ENCODE results near the gene KIDINS220. TPM values are rescaled to one million over a fixed set of nuclear protein-coding genes. Genes with fewer than 3 reads are reported as not detected.

Gene KIDINS220
- total and polyA plus RNA-seq, 2 of the 13 experiments (the other 11 are each of a cell fraction or from before 2014, with no cell fraction given) = 25.2 to 32.3 TPM

GRCh38 chr2:8840475-8841091 is 3.2 kb upstream of the KIDINS220 start (continued):
- TF ChIP-seq GRHL1 (CRISPR knock-in tag; conservative IDR thresholded peaks at IDR 0.05) (no peak), ZNF329 (CRISPR knock-in tag; IDR thresholded peaks at IDR 0.05; ENCODE audit: low read depth) (no peak), ZNF562 (CRISPR knock-in tag; IDR thresholded peaks at IDR 0.05; ENCODE audit: borderline replicate concordance) (no peak), ZNF841 (CRISPR knock-in tag; IDR thresholded peaks at IDR 0.05; ENCODE audit: borderline replicate concordance) (no peak), ZNF382 (CRISPR knock-in tag; IDR thresholded peaks at IDR 0.05; ENCODE audit: borderline replicate concordance) (no peak), RORA (CRISPR knock-in tag; IDR thresholded peaks at IDR 0.05) (no peak), SMARCC2 (IDR thresholded peaks at IDR 0.05) (no peak), CERS6 (CRISPR knock-in tag; IDR thresholded peaks at IDR 0.05) (no peak), SALL1 (CRISPR knock-in tag; IDR thresholded peaks at IDR 0.05) (peak; percentile 91), HCFC1 (IDR thresholded peaks at IDR 0.05; ENCODE audit: low read depth, low read length) (no peak), PHF21A (CRISPR knock-in tag; IDR thresholded peaks at IDR 0.05) (peak; percentile 69), ZBTB1 (CRISPR knock-in tag; IDR thresholded peaks at IDR 0.05; ENCODE audit: borderline replicate concordance) (no peak), TRAFD1 (CRISPR knock-in tag; IDR thresholded peaks at IDR 0.05; ENCODE audit: borderline replicate concordance) (0 out of 2 replicates have a peak, but pooled peaks have one; percentile 74), ZNF597 (CRISPR knock-in tag; IDR thresholded peaks at IDR 0.05) (no peak), CTCF (CRISPR knock-in tag; IDR thresholded peaks at IDR 0.05) (no peak), ZNF577 (CRISPR knock-in tag; IDR thresholded peaks at IDR 0.05; ENCODE audit: borderline replicate concordance, low read depth) (no peak), RELA (CRISPR knock-in tag; IDR thresholded peaks at IDR 0.05) (no peak), E2F2 (CRISPR knock-in tag; IDR thresholded peaks at IDR 0.05; ENCODE audit: borderline replicate concordance) (no peak), ZNF18 (CRISPR knock-in tag; IDR thresholded peaks at IDR 0.05; ENCODE audit: insufficient replicate concordance) (no peak)

All from HepG2 (cell line).